ENCODE data around the gene SVIL. TPM values are rescaled to one million over a fixed set of nuclear protein-coding genes. Genes with fewer than 3 reads are reported as not detected.
"Not testable (repeated sequence)": the region's sequence is repeated elsewhere in the genome, so short reads cannot be mapped to it uniquely, and the experiment has no call there.

SVIL gene
- total and polyA plus RNA-seq, 7 donors: 70.6 to 1,728 (median 792) TPM

DNA sequence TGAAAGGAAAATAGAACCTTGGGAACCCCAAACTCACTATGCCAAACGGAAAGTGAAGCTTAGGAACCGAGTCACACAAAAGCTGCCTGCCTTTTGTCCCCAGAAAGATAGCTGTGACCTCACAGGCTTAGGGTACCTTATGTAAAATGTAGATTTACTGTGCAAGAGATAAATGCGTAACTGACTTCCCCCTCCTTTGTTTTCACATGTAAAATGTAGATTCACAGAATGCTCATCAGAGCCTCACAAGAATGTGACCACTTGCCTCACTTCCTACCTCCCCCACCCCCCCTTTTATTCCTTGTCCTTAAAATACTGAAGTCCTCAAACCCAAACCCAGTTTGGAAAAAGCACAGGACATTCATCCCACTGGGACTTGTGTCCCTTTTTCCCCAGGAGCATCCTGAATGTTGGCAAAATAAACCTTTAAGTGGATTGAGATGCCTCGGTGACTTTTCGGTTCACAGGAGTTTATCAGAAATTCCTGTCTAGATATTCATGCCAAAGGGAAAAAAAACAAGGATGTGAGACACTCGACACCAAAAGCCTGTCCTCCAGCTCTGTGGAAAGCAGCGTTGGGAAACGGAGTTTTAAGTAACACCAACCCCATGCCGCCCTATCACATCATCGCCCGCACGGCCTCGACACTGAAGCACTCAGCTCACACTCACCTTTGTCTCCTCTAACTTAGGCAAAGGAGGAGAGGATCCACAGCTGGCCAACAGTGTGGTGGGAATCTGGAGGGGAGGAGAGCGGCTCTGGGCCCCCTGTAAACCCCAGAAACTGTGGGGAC, 45.9 kb downstream of the SVIL start:
- H3K4me3 ChIP-seq: peak overlapping the region; percentile 40

DNA sequence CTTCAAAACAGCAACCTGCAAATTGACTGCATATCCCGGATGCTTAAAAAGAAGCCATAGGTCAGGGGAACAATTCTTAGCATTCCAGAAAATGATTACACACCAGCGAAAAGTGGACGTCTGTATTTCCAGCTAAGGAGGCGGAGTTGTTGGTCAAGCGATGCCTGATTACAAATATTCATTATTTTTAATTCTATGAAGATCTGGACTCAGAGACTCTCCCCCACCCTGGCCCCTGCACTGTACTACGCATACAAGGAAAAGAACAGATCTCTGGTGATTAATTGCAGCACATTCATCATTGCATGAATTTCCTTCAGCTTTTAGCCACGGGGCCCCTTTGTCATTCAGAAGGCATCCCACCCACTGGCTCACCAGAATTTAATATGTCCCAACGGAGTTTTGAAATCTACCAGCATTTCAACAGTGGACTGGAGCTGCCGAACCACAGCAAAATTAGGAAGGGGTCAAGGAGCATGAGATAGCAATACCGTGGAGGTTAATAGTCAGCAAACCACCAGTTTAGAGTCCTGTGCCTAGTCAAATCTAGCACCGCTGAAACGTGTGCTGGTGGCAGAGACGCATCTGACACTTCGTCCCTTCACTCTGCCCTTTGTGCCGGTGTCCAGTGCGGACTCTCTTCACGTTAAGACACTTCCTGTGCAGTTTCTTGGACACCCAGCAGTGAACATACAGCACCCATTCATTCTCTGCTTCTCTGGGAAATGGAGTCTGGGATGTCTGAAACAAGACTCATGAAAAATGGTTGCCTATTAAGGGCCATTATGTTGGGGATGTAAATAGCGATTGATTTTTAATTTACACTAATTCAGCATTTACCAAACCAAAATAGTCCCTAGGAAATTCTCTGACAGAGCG, 46.8 kb downstream of the SVIL start:
- DNase-seq; H3K9me3 ChIP-seq; intact Hi-C loops (cut with DNase I); H3K27me3 ChIP-seq (ENCODE audit: insufficient read depth in 3 of 3, low read length in 2 of 3): not testable (repeated sequence)
- 25 to 42% (median 30%) methylated on average over 12 to 16 of the region's 19 CpGs for WGBS, 3 donors
- H3K4me3 ChIP-seq: peak overlapping the region; percentile 40
- H3K36me3 ChIP-seq (ENCODE audit: insufficient read depth in 1 of 2, low read depth in 1 of 2): peaks cover 0 to 14% of the 10 kb centered on the region in 2 donors
- H3K4me1 ChIP-seq: peaks cover 87% of the 10 kb centered on the region
- peak in 3 of 4 donors; percentile 1 to 7 (median 6) for ATAC-seq
- peak overlapping the region; percentile 90 for H3K27ac ChIP-seq

More for the DNA sequence above, 45.9 kb downstream of the SVIL start:
- Histone ChIP-seq H3K9me3 (no peaks in the 10 kb centered on the region), H3K27me3 (ENCODE audit: insufficient read depth in 3 of 3, low read length in 2 of 3) (no peaks in the 10 kb centered on the region), H3K36me3 (ENCODE audit: insufficient read depth in 1 of 2, low read depth in 1 of 2) (peaks cover 0 to 6% of the 10 kb centered on the region in 2 donors), H3K27ac (peak overlapping the region; percentile 82), H3K4me1 (peaks cover 88% of the 10 kb centered on the region)
- TF ChIP-seq CTCF (IDR thresholded peaks at IDR 0.05): no peak
- ATAC-seq (peak; percentile 24 to 57 (median 52)), DNase-seq (peak; percentile 47 to 75)
- intact Hi-C loops (cut with DNase I): no loop called here
- WGBS, 3 donors: 31 to 41% (median 33%) methylated on average over 14 of the region's 14 CpGs

DNA sequence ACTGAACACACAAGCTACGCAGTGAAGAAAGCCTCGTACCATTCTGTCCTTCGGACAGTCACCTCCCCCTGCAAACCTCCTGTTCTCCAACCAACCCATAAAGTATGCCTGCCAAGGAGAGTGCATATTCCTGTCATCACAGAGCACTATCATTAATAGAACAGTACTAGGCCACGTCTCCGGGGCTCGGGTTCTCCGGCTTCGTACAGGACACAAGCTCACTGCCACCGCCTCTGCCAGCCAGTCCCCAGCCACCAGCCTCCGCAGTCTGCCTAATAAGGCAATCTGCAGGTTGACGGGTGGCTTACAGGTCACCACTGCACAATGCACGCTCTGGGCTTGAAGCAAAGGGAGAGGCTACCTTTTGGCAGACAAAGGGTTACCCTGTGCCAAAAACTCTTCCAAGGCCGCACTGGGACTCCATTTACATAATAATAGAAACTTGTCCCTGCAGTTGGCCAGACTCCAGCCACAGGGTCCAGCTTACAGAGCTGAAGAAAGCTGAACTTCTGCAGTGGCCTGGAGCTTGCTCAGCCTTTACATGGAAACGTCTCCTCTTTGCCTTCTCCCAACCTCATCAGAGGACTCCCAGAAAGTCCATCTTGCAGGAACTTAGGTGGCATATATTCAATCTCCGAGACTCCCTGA, 47.5 kb downstream of the SVIL start:
- peak overlapping the region; percentile 29 for H3K4me3 ChIP-seq
- H3K27me3 ChIP-seq (ENCODE audit: insufficient read depth in 3 of 3, low read length in 2 of 3): not testable (repeated sequence)
- 16 to 19% (median 17%) methylated on average over 14 to 15 of the region's 15 CpGs for WGBS, 3 donors

GRCh38 chr10:29586509-29586908, 48.3 kb downstream of the SVIL start:
- no peaks in the 10 kb centered on the region for H3K9me3 ChIP-seq
- intact Hi-C loops (cut with DNase I): no loop called here
- peak overlapping the region; percentile 29 for H3K4me3 ChIP-seq
- no peaks in the 10 kb centered on the region for H3K27me3 ChIP-seq (ENCODE audit: insufficient read depth in 3 of 3, low read length in 2 of 3)
- ATAC-seq (no peak), DNase-seq (no peak)
- TF ChIP-seq CTCF (IDR thresholded peaks at IDR 0.05): no peak
- H3K36me3 ChIP-seq (ENCODE audit: insufficient read depth in 1 of 2, low read depth in 1 of 2): peaks cover 0 to 14% of the 10 kb centered on the region in 2 donors
- peak overlapping the region; percentile 90 for H3K27ac ChIP-seq
- WGBS, 3 donors: 62 to 64% (median 62%) methylated on average over 4 of the region's 4 CpGs
- H3K4me1 ChIP-seq: peaks cover 76% of the 10 kb centered on the region

More for the DNA sequence above, 47.5 kb downstream of the SVIL start:
- H3K9me3 ChIP-seq; intact Hi-C loops (cut with DNase I): not testable (repeated sequence)
- DNase-seq (peak; percentile 67 to 90), ATAC-seq (peak; percentile 69 to 79 (median 71))
- H3K4me1 ChIP-seq: peaks cover 79% of the 10 kb centered on the region
- H3K36me3 ChIP-seq (ENCODE audit: insufficient read depth in 1 of 2, low read depth in 1 of 2): peaks cover 0 to 14% of the 10 kb centered on the region in 2 donors
- peak overlapping the region; percentile 90 for H3K27ac ChIP-seq

DNA sequence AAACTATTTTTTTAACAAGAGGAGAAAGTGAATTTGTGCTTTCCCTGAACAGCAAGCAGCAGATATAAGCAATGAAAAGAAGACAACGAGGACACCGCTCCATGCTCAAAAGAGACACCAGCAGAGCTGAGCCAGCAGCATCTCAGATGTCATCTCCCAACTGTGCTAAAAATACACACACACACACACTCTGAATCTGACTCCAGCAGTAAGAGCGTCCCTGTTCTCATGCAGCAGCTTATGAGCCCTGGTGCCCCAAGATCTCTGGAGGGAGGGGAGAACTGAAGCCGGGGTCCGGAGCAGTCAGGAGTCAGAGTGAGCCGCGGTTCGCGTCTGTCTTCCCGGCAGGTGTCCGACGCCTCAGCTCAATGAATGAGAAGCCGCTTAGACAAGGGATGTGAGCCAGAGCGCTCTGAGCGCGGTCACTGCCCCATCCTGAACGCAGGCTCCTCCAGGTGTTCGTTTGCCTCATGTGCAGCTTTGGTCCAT, 49.2 kb downstream of the SVIL start:
- DNase-seq (peak in 1 of 2 donors; percentile 79), ATAC-seq (peak; percentile 56 to 67 (median 64))
- intact Hi-C loops (cut with DNase I): no loop called here
- 21 to 32% (median 22%) methylated on average over 18 of the region's 18 CpGs for WGBS, 3 donors
- Histone ChIP-seq H3K27ac (peak overlapping the region; percentile 90), H3K36me3 (ENCODE audit: insufficient read depth in 1 of 2, low read depth in 1 of 2) (peaks cover 0 to 14% of the 10 kb centered on the region in 2 donors), H3K4me3 (peak overlapping the region; percentile 11), H3K27me3 (ENCODE audit: insufficient read depth in 3 of 3, low read length in 2 of 3) (no peaks in the 10 kb centered on the region), H3K9me3 (no peaks in the 10 kb centered on the region), H3K4me1 (peaks cover 67% of the 10 kb centered on the region)
- no peak for TF ChIP-seq CTCF (IDR thresholded peaks at IDR 0.05)

Data from psoas muscle (tissue), 8 donors.